Brain microvascular endothelial cell (primary cell): ENCODE data around the gene SIK2.

Experiments used
- DNase-seq: peaks from one replicate; pipeline ENCODE4 v3.0.0-alpha.2; 2020
- H3K27ac ChIP-seq: fragments of 250-450 bp; sonication (Bioruptor Pico); 2 replicates; pipeline ENCODE4 v1.5.1; 2020; ENCODE audit warnings: mild to moderate bottlenecking, moderate library complexity
- H3K27me3 ChIP-seq: fragments of 250-450 bp; sonication (Bioruptor Pico); replicated peaks from 2 replicates; pipeline ENCODE4 v1.5.1; 2020; ENCODE audit warnings: mild to moderate bottlenecking
- H3K36me3 ChIP-seq: fragments of 250-450 bp; sonication (Bioruptor Pico); replicated peaks from 2 replicates; pipeline ENCODE4 v1.5.1; 2020; ENCODE audit warnings: mild to moderate bottlenecking
- H3K4me3 ChIP-seq: 2 replicates; pipeline ENCODE4 v1.5.1; 2011; ENCODE audit warnings: low read depth, mild to moderate bottlenecking, control low read depth, low read length, moderate library complexity
- CTCF ChIP-seq: IDR thresholded peaks from 2 replicates; pipeline ENCODE4 v1.5.1; 2011; ENCODE audit warnings: low read depth, mild to moderate bottlenecking, moderate library complexity, low read length, control low read depth, inconsistent platforms; ENCODE audit errors: missing control alignments
- in situ Hi-C: cut with HindIII; loops from 2 replicates; pipeline ENCODE4 v1.10.0; 2017; ENCODE audit warnings: low sequenced_read_pairs, low pct_ligation_motif_present

The SIK2 gene

GRCh38 chr11:111734954-111735261, 132.7 kb downstream of the SIK2 start:
- no peak for DNase-seq
- TF ChIP-seq CTCF: no peak
- peak overlapping the region; percentile 100 for H3K27ac ChIP-seq
- H3K4me3 ChIP-seq: no peak overlapping the region
- in situ Hi-C loops: no loop called here
- H3K36me3 ChIP-seq: no peaks in the 10 kb centered on the region
- no peaks in the 10 kb centered on the region for H3K27me3 ChIP-seq

GRCh38 chr11:111735262-111736116, 133.2 kb downstream of the SIK2 start:
- H3K27ac ChIP-seq: peak overlapping the region; percentile 100
- in situ Hi-C loops: no loop called here
- H3K27me3 ChIP-seq: no peaks in the 10 kb centered on the region
- H3K4me3 ChIP-seq: peak overlapping the region; percentile 38
- no peaks in the 10 kb centered on the region for H3K36me3 ChIP-seq
- DNase-seq: peak; percentile 98
- TF ChIP-seq CTCF: no peak

GRCh38 chr11:111736181-111736590, 133.9 kb downstream of the SIK2 start:
- H3K27ac ChIP-seq: peak overlapping the region; percentile 100
- peak; percentile 45 for DNase-seq
- peaks cover 7% of the 10 kb centered on the region for H3K36me3 ChIP-seq
- no peak for TF ChIP-seq CTCF
- no peak overlapping the region for H3K4me3 ChIP-seq
- H3K27me3 ChIP-seq: no peaks in the 10 kb centered on the region
- in situ Hi-C loops: no loop called here

GRCh38 chr11:111736621-111737443, 134.6 kb downstream of the SIK2 start:
- H3K27ac ChIP-seq: peak overlapping the region; percentile 100
- H3K4me3 ChIP-seq: no peak overlapping the region

More at GRCh38 chr11:111736621-111737443, 134.6 kb downstream of the SIK2 start:
- DNase-seq: no peak
- Histone ChIP-seq H3K27me3 (no peaks in the 10 kb centered on the region), H3K36me3 (peaks cover 9% of the 10 kb centered on the region)
- in situ Hi-C loops: no loop called here
- TF ChIP-seq CTCF: no peak
